GM21786 (cell line): ENCODE data around the gene TXNDC16.

Experiments
- ATAC-seq: cut with Tn5 transposase; IDR thresholded peaks from one replicate; pipeline ENCODE4 v1.9.1; 2021; ENCODE audit not compliant: unreplicated experiment

Gene TXNDC16

GRCh38 chr14:52395728-52396127, 156.6 kb downstream of the TXNDC16 start:
- no peak for ATAC-seq

DNA sequence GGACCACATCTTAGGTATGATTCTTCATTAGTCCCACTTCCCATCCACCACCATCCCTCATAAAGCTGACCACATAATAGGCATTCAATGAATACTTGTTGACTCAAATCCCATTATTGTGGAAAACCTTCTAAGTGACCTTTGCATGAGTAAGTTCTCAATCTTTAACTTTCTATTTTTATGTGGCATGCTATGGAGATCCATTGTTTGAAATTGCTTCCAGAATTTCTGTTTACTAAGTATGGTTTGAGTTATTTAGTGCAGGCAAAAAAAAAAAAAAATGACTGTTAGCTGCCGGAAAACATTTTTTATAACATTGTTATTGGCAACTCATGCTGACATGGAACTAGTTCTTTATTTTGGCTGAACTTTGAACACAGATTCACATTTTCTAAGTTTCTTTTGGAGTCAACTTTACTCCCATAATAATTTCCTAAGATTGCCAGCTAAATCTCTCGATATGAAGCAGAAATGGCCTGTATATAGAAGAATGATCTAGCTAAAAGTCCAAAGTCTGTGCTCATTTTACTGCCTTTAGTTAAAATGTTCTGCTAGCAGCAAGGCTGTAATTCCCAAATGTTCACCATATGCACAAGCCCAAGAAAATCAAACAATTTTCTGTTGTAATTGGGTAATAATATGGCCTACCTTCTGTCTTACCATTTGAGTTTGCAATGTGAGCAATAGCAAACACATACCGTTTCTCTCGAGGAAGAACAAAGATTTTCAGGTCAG, 160.3 kb downstream of the TXNDC16 start:
- ATAC-seq = no peak
